Stimulated activated CD8-positive, alpha-beta memory T cell treated with anti-CD3 and anti-CD28 coated beads, Interleukin-4, amount 100 ng/mL, for 48 hours (primary cell): Measurements from ENCODE around the gene WNT1.

ENCODE experiments used
- DNase-seq: peaks from one replicate; pipeline ENCODE4 v3.0.0-alpha.2; 2020

The WNT1 gene

GRCh38 chr12:49012739-49013138 is 34.6 kb downstream of the WNT1 start:
- no peak for DNase-seq

DNA sequence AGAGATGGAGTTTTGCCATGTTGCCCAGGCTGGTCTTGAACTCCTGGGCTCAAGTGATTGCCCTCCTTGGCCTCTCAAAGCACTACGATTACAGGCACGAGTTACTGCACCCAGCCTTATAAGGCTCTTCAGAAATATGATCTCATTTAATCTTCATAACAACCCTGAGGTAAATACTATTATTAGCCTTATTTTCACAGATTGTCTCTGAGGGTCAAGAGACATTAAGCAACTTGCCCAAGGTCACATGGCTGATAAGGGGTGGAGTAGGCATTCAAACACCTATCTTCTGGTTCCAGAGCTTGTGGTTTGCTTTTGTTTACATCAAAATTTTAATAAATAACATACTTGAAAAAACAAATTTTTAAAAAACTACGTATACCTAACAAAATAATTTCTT is 35.3 kb downstream of the WNT1 start:
- DNase-seq = no peak

GRCh38 chr12:49014547-49014946 is 36.4 kb downstream of the WNT1 start:
- DNase-seq = no peak

GRCh38 chr12:49015196-49015595 is 37.1 kb downstream of the WNT1 start:
- DNase-seq = no peak

DNA sequence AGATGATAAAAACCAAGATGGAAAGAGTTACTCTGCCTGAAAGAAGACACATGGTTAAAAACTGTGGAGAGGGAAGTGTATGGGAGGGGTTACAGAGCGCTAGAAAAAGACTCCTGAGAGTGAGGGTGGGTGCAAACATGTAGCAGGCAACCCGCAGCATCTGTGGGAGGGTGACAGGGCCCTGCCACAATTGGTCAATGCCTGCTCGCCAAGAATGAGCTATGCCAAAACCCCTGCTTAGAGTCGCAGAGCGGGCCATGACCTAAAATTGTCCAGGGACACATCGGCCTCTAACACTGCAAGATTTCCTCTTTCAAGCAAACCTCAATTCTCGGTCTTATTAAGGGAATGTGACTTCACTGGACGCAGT is 39.8 kb downstream of the WNT1 start:
- DNase-seq = peak; percentile 76

DNA sequence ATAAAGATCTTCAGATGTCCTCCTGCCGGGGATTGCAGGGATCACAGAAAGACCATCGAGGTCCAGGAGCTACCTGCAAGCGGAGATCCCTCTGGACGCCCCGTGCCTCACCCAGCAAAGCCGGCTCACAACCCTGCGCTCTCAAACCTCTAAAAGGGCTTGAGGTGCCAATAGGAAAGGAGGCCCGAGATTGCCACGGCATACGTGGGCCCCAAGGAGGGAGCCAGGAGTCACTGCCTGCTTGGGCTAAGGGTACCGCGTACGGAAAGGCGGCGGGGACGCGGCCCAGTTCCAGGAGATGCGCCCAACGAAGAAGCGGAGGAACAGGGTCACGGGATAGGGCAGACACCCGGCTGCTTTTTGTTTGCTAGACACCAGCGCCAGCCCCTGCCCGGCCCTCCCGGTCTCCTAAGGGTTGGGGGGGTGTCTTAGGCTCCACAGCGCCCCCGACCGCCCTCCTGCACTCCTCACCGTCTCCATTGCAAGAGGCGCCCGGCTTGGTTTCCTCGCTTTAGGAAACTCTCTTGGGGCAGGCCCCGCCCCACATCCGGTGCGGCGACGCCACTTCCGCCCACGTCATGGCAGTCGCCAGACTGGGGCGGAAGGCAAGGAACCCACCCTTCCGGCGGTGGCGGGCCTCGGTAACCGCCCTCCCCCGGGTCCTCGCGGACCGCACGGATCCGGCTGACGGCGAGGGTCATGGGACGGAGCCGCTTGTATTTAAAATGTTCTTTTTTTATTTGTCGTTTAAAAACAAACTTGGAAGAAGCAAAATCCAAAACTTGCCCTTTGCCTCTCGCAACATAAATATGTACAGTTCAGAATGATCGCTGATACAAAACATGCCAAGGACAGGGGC is 40.4 kb downstream of the WNT1 start, which contains the start of gene PRKAG1:
TSS of gene PRKAG1 (minus strand) at position 516 of the 859 bp plus-strand sequence. CDS start at position 480, 36 bp downstream.
- peak; percentile 96 for DNase-seq

DNA sequence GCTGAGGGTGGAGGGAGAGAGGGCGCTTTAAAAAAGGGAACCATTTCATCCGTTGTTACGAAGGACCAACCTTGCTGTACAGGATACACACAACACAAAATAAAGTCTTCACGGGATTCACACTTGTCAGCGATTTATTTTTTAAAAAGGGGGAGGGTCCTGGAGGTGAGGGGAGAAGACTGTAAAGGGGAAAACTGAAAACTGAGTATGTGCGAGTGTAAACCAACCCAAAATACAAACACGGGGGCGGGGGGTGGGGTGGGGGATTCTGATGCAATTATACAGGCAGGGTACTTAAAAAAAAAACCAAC is 41.0 kb downstream of the WNT1 start:
- DNase-seq = no peak

DNA sequence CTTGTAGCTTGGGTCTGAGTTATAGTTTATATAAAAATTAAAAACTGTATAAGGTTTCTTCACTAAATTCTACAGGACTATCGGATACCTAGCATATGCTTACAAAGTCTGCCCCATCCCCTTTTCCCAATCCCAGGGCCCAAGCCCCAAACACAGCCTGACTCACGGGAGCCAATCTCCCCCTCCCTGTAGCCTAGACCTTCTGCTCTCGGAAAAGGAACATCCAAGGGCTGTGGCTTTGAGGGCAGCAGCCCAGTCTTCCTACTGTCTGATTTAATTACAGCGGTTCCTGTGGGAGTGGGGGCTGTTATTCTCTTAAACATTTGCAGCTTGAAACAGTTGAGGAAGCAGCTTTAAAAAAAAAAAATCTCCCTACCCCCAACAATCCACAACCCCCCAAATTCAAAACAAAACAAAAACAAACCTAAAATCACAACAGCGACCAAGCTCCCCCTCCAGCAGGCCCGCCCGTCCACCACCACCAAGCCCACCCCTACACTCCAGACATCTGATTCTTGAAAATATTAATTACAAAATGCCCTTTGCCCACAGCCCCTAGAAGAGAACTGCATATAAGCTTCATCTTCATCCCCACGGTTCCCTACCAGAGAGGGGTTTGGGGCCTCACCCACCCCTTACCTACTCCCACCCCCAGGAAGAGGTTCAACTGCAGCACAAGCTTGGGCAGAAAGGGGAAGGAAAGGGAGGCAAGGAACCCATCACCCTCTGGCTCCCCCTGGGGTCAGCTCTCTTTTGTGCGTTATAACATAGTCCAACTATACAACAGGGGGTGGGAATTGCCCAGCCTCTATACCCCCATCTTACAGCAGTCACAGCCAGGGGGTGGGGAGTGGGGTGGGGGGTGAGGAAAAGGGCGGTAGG is 41.6 kb downstream of the WNT1 start:
- peak; percentile 66 for DNase-seq

DNA sequence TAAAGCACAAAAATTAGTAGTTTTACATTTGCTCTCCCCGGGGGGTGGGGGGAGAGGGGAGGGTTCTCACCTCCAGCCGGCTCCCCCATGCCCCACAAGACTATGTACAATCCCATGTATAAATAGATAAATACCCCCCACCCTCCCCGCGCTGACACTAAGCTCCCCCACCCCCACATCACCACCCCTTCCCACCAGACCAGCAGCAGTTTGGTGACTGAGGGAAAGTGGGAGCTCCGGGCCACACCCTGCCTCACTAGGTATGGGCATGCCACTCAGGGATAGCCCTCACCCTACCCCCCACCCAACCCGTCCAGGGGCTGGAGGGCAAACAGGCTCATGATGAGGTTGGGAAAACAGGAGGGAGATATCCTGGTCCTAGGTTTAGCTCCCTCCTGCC is 42.3 kb downstream of the WNT1 start:
- no peak for DNase-seq

- DNase-seq = no peak
Measured at GRCh38 chr12:49021292-49021915, 43.3 kb downstream of the WNT1 start.

DNA sequence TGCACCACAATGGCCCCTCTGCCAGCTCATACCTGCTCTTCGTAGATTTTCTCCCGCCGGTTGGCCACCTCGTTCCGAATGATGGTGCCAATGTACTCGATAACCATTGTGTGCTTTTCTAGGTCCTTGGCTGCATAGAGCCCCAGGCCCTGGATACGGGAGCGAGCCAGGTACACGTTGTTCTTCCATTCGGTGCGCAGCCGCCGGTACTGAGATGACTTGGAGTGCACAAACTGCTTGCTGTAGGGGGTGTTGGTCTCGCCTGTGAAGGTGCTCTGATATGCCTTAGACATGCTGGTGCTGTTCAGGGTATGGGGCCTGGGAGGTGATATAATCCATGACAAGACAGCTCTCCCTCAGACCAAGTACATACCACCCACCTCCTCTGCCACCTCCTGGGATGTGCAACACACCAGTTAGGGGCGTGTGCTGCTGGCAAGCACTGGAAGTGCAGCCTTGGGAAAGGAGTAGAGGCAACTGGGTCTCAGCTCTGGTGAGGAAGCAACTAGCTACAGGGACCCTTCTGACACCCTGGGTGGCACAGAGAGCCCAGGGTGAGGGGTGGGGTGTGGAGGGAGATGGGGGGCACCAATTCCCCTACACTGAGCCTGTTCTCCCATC is 44.5 kb downstream of the WNT1 start:
- DNase-seq = no peak

DNA sequence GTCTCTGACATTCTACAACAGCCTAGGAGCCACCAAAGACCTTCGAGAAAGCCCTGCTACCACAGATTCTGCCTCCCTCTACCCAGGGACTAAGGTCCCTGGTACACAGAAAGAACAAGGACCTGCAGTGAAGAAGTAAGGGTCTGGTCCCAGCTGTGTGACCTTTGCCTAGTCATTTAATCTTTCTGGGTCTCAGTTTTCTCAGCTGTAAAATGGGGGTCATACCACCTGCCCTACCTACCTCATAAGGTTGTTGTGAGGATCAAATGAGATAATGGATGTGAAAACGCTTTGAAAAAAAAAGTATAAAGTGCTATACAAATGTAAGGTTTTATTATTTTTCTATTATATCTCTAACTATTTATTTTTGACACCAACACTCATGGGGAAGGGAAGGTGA is 45.7 kb downstream of the WNT1 start:
- DNase-seq = no peak

DNA sequence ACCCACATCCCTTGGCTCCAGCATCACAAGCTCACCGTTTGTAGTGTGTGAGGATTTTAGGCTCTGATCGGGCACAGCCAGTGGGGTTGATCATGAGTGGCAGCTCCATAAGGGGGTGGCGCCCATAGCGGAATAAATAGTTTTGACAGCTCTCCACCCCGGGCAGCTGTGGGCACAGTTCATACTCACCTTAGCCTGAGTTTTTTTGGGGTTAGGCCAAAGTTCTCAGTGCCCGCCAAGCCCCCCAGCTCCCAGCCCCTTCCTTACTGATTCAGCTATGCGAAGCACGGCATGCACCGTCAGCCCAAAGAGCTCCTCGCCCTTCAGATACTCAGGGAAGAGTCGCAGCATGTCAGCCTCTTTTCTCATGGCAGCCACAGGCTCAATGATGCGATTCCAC is 46.4 kb downstream of the WNT1 start:
- no peak for DNase-seq

DNA sequence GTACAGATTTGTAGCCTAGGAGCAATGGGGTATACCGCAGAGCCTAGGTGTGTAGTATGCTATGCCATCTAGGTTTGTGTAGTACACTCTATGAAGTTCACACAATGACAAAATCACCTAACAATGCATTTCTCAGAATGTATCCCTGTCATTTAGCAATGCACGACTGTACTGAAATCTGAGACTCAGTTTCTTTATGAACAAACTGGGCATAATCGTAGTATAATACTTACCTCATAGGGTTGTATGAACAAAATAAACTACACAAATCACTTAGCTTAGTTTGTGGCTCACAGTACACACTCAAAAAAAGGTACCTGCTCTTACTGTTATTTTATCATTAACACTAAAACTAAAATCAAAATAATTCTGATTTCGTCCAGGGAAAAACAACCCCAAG is 47.3 kb downstream of the WNT1 start:
- DNase-seq = no peak

- no peak for DNase-seq
Measured at GRCh38 chr12:49026101-49026500, 48.0 kb downstream of the WNT1 start.

DNA sequence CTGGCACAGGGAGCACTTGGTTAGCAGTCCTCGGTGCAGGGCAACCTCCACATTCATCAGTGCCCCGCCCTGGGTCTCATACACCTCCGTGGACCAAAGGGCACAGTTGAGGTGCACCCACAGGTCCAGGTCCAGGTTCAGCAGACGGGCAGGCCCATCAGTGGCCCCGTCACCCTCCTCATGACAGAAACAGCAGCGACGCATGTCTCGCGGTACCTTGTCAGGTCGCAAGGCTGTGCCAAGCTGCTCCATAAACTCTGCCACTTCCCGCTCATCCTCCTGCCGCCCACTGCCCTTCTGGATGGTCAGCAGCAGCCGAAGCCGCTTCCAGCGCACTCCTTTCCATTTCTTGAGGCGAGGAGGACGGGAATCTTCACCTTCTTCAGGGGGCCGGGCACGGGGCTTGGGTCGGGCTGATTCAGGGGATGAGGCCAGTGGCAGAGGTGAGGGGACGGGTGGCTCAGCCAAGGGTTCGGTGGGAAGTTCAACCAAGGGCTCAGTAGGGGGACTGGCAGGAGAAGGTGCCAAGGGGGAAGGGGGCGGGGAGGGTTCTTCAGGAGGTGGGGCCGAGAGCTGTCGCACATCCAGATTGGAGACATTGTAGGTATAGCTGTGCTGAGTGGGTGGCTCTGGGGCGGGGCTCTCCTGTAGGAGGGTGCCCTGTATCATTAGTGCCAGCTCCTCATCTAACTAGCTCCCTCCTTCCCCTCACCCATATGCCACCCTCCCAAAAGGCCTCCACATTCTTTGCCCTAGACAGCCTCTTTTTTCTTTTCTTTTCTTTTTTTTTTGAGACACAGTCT is 48.8 kb downstream of the WNT1 start:
- DNase-seq = no peak

GRCh38 chr12:49027846-49028555 is 49.9 kb downstream of the WNT1 start:
- no peak for DNase-seq

DNA sequence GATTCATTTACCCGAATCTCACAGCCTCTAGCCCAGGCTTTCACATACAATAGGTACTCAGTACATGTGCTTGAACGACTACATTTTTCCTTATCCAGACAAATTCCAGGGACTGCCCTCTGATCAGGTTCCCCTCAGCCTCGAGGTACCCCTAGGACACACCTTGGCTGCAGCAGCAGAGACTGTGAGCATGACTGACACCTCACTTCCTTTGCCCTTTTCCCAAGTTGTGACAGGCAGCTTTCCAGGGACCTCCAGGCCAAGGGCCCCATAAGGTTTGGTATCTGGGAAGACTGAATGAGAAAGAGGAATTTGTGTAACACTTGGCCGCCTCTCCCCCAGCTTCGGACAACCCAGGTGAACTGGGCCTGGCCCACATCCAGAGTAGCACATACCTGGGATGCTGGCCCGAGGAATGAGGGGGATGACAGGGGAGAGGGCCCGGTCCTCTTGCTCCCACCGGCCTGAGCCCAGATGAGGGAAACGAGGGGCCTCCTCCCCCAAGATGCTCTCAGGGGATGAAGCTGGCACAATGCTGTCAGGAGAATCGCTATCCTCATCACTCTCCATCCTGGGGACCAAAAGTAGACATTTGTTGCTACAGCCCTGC is 50.6 kb downstream of the WNT1 start:
- no peak for DNase-seq

DNA sequence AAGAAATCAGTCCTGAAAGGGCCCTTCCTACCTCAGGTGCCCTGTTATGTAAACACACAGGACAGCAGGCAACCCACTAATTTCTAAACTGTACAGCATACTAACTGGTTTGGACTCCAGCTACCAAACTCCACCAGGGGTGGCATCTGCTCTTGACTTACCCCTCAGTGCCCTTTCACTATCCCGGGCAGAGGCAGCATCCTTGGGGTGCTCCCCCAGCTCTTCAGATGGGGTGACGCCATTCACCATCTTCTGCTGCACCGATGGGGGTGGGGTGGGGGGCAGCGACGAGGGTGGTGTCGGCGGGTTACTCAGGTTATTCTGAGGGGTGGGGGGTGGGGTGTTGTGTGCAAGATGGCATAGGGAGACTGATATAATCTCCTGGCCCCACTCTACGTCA is 52.0 kb downstream of the WNT1 start:
- no peak for DNase-seq

DNA sequence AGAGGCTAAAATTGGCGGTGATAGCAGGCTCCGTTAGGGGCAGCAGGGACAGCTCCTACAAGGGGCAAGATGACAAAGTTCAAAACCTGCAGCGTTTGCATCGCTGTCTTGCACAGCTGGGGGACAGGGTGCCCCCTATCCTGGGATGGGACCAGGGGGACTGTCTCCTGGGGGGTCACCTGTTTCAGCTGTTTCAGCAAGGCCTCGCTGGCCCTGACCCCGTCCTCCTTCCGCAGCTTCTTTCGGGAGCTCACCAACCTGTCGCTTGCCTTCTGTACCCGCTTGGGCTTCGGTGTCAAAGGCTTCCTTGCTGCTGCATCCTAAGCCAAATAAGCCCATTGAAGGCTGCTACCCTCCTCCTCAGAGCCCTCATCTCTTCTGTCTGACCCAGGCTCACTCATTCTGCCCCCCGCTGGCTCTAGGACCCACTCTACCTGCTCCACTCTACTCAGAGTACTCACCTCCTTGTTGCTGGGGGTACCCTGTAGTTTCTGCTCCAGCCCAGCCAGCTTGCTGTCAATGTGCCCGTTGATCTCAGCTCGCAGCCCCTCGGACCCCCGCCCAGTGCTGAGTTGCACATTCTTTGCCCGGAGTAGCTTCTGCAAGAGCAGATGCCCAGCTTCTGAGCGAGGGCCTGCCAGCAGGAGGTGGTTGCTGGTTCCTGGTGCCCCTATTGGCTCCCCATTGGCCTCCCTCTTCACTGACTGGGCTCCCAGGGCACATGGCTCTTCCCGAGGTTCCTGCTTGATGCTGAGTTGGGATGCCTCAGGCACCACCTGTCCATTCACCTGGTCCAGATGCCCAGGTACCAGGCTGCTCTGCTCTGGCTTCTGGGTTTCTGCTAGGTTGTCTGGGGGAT is 52.8 kb downstream of the WNT1 start:
- DNase-seq = no peak
